Midbrain (tissue), 1 donor: ENCODE measurements around the gene RBP5.

ENCODE experiments used
- DNase-seq: peaks from one replicate; lab custom pipeline; 2025; lab: John Stamatoyannopoulos, UW

The RBP5 gene

DNA sequence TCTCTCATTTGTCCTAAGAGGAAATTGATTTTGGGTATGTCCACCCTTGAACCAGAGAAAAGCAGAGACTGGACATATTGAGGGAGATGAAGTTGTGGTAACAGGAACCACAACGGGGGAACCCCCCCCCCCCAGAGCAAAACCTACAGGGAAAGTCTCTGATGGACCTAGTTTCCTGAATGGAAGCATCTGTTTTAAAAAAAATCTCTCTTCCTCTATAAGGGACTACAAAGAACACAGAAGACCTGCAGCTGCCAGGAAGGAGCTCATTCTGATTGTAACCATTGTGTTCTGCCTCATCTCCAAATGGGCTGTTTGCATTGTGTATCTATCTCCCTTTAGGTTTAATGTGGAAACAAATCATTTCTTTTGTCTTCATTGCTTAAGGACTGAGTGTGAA lies 54.7 kb downstream of the RBP5 start:
- DNase-seq: no peak
